GM23248 (cell line): ENCODE results near the gene ACO2. TPM values are rescaled to one million over a fixed set of nuclear protein-coding genes. Genes with fewer than 3 reads are reported as not detected.

Experiments used
- DNase-seq: peaks from one replicate; pipeline ENCODE4 v3.0.0-alpha.2; 2015
- H2AFZ ChIP-seq: fragments of 200-600 bp; sonication (generic); 2 replicates; pipeline ENCODE4 v1.6.1; 2016; ENCODE audit warnings: antibody characterized with exemption
- H3F3A ChIP-seq: fragments of 200-600 bp; sonication (generic); 2 replicates; pipeline ENCODE4 v1.6.1; 2016; ENCODE audit warnings: mild to moderate bottlenecking, antibody characterized with exemption, mixed run types; ENCODE audit not compliant: insufficient read depth
- H3K27ac ChIP-seq: fragments of 200-600 bp; sonication (generic); 2 replicates; pipeline ENCODE4 v1.5.1; 2016; ENCODE audit warnings: mild to moderate bottlenecking
- H3K27me3 ChIP-seq: fragments of 200-600 bp; sonication (generic); replicated peaks from 2 replicates; pipeline ENCODE4 v1.6.1; 2016; ENCODE audit warnings: mild to moderate bottlenecking; ENCODE audit not compliant: insufficient read depth
- H3K36me3 ChIP-seq: fragments of 200-600 bp; sonication (generic); 2 replicates; pipeline ENCODE4 v1.6.1; 2016; ENCODE audit warnings: low read depth, mild to moderate bottlenecking
- H3K4me1 ChIP-seq: fragments of 200-600 bp; sonication (generic); 2 replicates; pipeline ENCODE4 v1.6.1; 2016; ENCODE audit warnings: mild to moderate bottlenecking; ENCODE audit not compliant: insufficient read depth
- H3K4me2 ChIP-seq: fragments of 200-600 bp; sonication (generic); one replicate; pipeline ENCODE4 v1.6.1; 2016; ENCODE audit warnings: mild to moderate bottlenecking; ENCODE audit not compliant: unreplicated experiment
- H3K4me3 ChIP-seq: fragments of 200-600 bp; sonication (generic); 2 replicates; pipeline ENCODE4 v1.5.1; 2016; ENCODE audit warnings: mild to moderate bottlenecking
- H3K79me2 ChIP-seq: fragments of 200-600 bp; sonication (generic); 2 replicates; pipeline ENCODE4 v1.6.1; 2016; ENCODE audit warnings: mild to moderate bottlenecking; ENCODE audit not compliant: insufficient read depth
- H3K9ac ChIP-seq: fragments of 200-600 bp; sonication (generic); 2 replicates; pipeline ENCODE4 v1.6.1; 2016; ENCODE audit warnings: mild to moderate bottlenecking
- H3K9me2 ChIP-seq: fragments of 200-600 bp; sonication (generic); 2 replicates; pipeline ENCODE4 v1.6.1; 2016; ENCODE audit warnings: mixed run types, mild to moderate bottlenecking, moderate library complexity; ENCODE audit not compliant: insufficient read depth
- H3K9me3 ChIP-seq: fragments of 200-600 bp; sonication (generic); one replicate; pipeline ENCODE4 v1.6.1; 2017; ENCODE audit warnings: low read depth
- H4K20me1 ChIP-seq: fragments of 200-600 bp; sonication (generic); 2 replicates; pipeline ENCODE4 v1.6.0; 2016; ENCODE audit not compliant: insufficient read depth
- EZH2 ChIP-seq: fragments of 200-600 bp; sonication (generic); IDR thresholded peaks from 2 replicates; pipeline ENCODE4 v1.6.1; 2018; ENCODE audit warnings: antibody characterized with exemption, mild to moderate bottlenecking; ENCODE audit not compliant: insufficient read depth, poor library complexity, severe bottlenecking
- EZH2phosphoT487 ChIP-seq: fragments of 200-600 bp; sonication (generic); IDR thresholded peaks from 2 replicates; pipeline ENCODE4 v1.6.1; 2018; ENCODE audit warnings: antibody characterized with exemption, moderate library complexity, mild to moderate bottlenecking, low read depth; ENCODE audit not compliant: insufficient read depth
- WGBS, 2 experiments: methylation state at CpG; one replicate each; pipeline ENCODE4 v1.1.6; 2015 to 2017; ENCODE audit warnings: low lambda C conversion rate in 2 of 2, low coverage in 1 of 2; ENCODE audit errors: missing lambda C conversion rate in 2 of 2; 5-methylcytosine and 5-hydroxymethylcytosine counted together
- in situ Hi-C: fragments of 300-500 bp; cut with MboI; formaldehyde crosslinking; loops from 2 replicates; pipeline ENCODE4 v1.15.0; 2020
- polyA plus RNA-seq: library from polyadenylated mRNA; unstranded; fragments of >200 nt; fragmentation: Nextera tagmentation; extraction: Ambion mirVana; gene quantifications from 2 replicates; pipeline ENCODE4 v1.2.1, GENCODE V29; 2016
- total RNA-seq: library from RNA; depleted of rRNA; stranded (reverse); fragments of >200 nt; shearing (Covaris generic); gene quantifications from 2 replicates; pipeline ENCODE4 v1.2.3, GENCODE V29; 2014

The ACO2 gene
- total and polyA plus RNA-seq, 2 experiments from 2014 or later, result 41.5 to 68.7 TPM

DNA sequence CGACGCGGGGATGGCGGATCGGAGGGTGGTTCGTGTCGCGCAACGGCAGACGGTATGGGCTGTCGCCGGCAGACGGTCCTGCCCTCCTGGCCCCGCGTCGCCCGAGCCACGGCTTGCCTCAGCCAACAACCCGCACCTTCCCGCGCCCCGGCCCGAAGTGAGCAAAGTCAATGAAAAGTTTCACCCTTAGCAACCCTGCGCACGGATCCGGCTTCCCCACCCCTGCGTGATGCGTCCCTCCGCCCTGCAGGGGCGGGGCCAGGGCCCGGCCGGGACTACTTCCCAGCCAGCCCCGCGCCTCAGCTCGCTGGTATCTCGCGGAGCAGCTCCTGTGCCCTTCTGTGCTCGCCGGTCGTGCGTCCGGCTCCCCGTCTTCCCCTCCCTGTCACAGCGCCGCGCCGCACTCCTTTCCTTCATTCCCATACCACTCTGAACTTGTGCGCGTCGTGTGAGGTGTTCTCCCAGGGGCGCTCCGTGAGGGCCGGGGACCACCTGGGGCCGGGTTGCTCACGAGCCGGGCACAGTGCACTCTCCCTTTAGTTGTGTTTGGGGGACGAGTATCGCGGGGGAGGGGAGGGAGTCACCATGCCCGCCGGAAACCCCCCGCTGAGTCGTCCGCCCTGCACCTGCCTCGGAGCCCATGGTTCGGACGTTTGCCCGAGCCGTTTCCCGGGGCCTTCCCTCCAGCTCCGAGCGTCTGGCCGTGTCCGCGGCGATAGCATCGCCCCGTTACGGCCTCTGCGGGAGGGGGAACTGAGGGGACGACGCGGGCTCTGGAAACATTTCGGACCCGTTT lies 22.1 kb upstream of the ACO2 start, which contains the start of gene TOB2:
Gene TOB2, minus strand, starts transcription at position 163 of the 796 bp plus-strand sequence. CDS start 9,456 bp downstream, outside the sequence.
- Histone ChIP-seq H3K79me2 (peaks cover 48% of the 10 kb centered on the region), H2AFZ (peak within 1 kb of the TSS; percentile 77), H3K27me3 (no peaks in the 10 kb centered on the region), H4K20me1 (peaks cover 13% of the 10 kb centered on the region; the same call in 1 of the 2 replicates), H3K27ac (peak within 1 kb of the TSS; percentile 93), H3K9me2 (no peaks in the 10 kb centered on the region), H3K9ac (peak within 1 kb of the TSS; percentile 98), H3K4me3 (peak within 1 kb of the TSS; percentile 86), H3K4me2 (peak within 1 kb of the TSS; percentile 98), H3K9me3 (no peaks in the 10 kb centered on the region), H3K36me3 (peaks cover 11% of the 10 kb centered on the region; the same call in 1 of the 2 replicates), H3K4me1 (peaks cover 18% of the 10 kb centered on the region), H3F3A (peaks cover 44% of the 10 kb centered on the region)
- TF ChIP-seq EZH2 (no peak), EZH2phosphoT487 (no peak)
- WGBS, 2 experiments, result 1 to 2% methylated on average over 53 to 85 of the region's 85 CpGs
- in situ Hi-C loops, result no loop called here
- DNase-seq, result peak; percentile 96

DNA sequence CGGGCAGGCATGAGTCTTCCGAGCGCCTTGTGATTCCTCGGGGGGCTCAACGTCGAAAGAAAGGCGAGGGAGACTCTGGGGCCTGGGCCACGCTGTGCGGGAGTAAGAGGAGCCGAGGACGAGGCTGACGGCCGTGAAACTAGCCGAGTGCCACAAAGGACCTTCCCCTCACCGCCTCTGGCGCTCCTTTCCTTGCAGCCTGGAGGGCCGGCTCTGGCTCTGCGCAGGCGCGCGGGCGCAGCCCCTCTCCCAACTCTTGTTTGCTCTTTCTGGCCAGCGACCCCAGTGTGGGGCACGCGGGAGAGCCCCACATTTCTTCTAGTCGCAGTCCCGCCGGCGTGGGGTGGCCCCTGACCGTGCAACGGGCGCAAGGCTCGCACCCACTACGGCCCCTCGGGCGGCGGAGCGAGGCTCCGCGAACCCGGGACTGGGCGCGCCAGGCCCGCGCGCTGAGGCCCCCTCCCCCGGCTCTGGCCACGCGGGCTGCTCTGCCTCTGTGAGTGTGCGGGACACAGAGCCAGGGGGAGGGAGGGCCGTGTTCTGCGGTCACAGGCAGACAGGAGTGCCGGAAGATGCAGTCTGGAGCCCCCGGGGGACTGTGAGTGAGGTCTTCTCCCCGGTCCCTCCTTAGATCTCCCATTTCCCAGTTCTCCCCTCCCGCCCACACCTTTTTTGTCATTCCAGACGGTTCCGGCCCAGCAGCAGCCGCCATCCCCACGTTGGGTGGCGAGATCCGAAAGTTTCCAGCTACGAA lies 21.3 kb upstream of the ACO2 start:
- in situ Hi-C loops, result no loop called here
- H2AFZ ChIP-seq, result peak overlapping the region; percentile 77
- peaks cover 10% of the 10 kb centered on the region for H3K4me1 ChIP-seq
- TF ChIP-seq EZH2 (no peak), EZH2phosphoT487 (no peak)
- H3K9me2 ChIP-seq, result no peaks in the 10 kb centered on the region
- H3K9ac ChIP-seq, result peak overlapping the region; percentile 98
- peak; percentile 82 for DNase-seq
- H3K36me3 ChIP-seq, result peaks cover 7% of the 10 kb centered on the region; the same call in 1 of the 2 replicates
- peaks cover 5% of the 10 kb centered on the region; the same call in 1 of the 2 replicates for H4K20me1 ChIP-seq
- peaks cover 40% of the 10 kb centered on the region for H3K79me2 ChIP-seq
- peaks cover 38% of the 10 kb centered on the region for H3F3A ChIP-seq
- H3K27ac ChIP-seq, result peak overlapping the region; percentile 93
- peak overlapping the region; percentile 86 for H3K4me3 ChIP-seq
- H3K27me3 ChIP-seq, result no peaks in the 10 kb centered on the region
- H3K4me2 ChIP-seq, result peak overlapping the region; percentile 98
- WGBS, 2 experiments, result 1% methylated on average over 50 to 52 of the region's 63 CpGs
- H3K9me3 ChIP-seq, result no peaks in the 10 kb centered on the region

DNA sequence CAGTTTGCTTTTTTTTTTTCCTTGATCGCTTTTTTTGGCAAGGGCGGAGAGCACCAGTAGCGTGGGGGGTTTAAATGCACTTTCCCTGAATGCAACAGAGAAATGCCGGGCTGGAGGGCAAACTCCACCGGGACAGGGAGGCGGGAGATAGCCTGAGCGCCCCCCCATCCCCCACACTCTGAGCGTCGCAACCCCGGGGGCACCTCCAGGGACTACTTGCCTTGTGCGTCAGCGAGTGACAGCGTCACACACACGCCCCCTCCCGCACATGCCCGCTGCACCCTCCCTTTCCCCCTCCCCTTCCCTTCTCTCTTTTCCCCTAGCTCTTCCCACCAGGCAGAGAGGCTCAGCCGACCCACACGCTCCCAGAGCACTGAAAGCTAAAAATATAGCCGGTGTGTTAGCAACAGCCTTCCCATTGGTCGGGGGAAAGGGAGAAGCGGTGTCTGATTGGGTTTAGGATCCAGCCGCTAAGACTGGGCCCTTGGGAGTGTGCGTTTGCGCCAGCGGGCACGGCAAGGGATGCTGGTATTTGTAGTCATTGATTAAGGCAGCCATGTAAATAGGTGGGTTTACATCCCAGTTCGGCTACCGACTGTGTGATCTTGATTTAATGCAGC lies 20.6 kb upstream of the ACO2 start:
- 1 to 2% methylated on average over 21 to 28 of the region's 28 CpGs for WGBS, 2 experiments
- in situ Hi-C loops, result no loop called here
- peak; percentile 99 for DNase-seq

More for the DNA sequence above, 20.6 kb upstream of the ACO2 start:
- Histone ChIP-seq H3K27me3 (no peaks in the 10 kb centered on the region), H3K27ac (peak overlapping the region; percentile 93), H3K4me2 (peak overlapping the region; percentile 98), H3K9me2 (no peaks in the 10 kb centered on the region), H3K9ac (peak overlapping the region; percentile 98), H3K79me2 (peaks cover 33% of the 10 kb centered on the region), H3K4me3 (peak overlapping the region; percentile 86), H3F3A (peaks cover 32% of the 10 kb centered on the region), H4K20me1 (no peaks in the 10 kb centered on the region), H2AFZ (peak overlapping the region; percentile 97), H3K4me1 (peaks cover 3% of the 10 kb centered on the region; the same call in 1 of the 2 replicates), H3K36me3 (peaks cover under 1% of the 10 kb centered on the region; the same call in 1 of the 2 replicates), H3K9me3 (no peaks in the 10 kb centered on the region)
- TF ChIP-seq EZH2phosphoT487, result no peak
- TF ChIP-seq EZH2, result no peak
